HCT116 (cell line): ENCODE measurements around the gene VSIG10. TPM values are rescaled to one million over a fixed set of nuclear protein-coding genes. Genes with fewer than 3 reads are reported as not detected.

Experiments
- ATAC-seq: fragments of 200-7000 bp; cut with Tn5 transposase; 2 replicates; pipeline ENCODE4 v1.9.1; 2020; ENCODE audit warnings: mild to moderate bottlenecking, moderate library complexity
- BruUV-seq: library from RNA; stranded (reverse); fragments of 400-500 nt; replicated peaks from 2 replicates; lab custom pipeline; 2021; lab: Mats Ljungman, UMichigan
- CTCF ChIA-PET: fragments of 300-600 bp; sonication (Branson Sonifier 250); formaldehyde crosslinking; loops from one replicate; lab custom pipeline; 2021; ENCODE audit warnings: antibody characterized with exemption; lab: Charles Lee
- POLR2A ChIA-PET: fragments of 300-600, 350-600 bp; sonication (Branson Sonifier 250); formaldehyde crosslinking; loops from one replicate; lab custom pipeline; 2021; ENCODE audit warnings: antibody characterized with exemption; lab: Charles Lee
- RAD21 ChIA-PET, 2 experiments: fragments of 300-600 bp; sonication (Branson Sonifier 250); formaldehyde crosslinking; loops; one replicate each; lab custom pipeline; 2023; ENCODE audit warnings: low total read pairs in 2 of 2; ENCODE audit not compliant: uncharacterized antibody in 2 of 2, unreplicated experiment in 2 of 2, low non-redundant PET in 1 of 2; lab: Charles Lee
- DNase-seq: peaks from one replicate; pipeline ENCODE4 v3.0.0-alpha.2; 2010; ENCODE audit warnings: low read depth, low spot score
- H2AFZ ChIP-seq: fragments of 200-600 bp; shearing (Covaris generic), sonication (generic); 2 replicates; pipeline ENCODE4 v1.6.1; 2017; ENCODE audit warnings: low read depth, mixed run types, mixed read lengths, antibody characterized with exemption, low read length; ENCODE audit not compliant: poor library complexity, severe bottlenecking
- H3K27ac ChIP-seq: 2 replicates; pipeline ENCODE4 v1.5.1; 2012; ENCODE audit warnings: low read depth, low read length
- H3K27me3 ChIP-seq: fragments of 200-600 bp; sonication (generic); 2 replicates; pipeline ENCODE4 v1.6.1; 2016; ENCODE audit warnings: mixed run types, low read length, mixed read lengths; ENCODE audit not compliant: insufficient read depth
- H3K36me3 ChIP-seq, 2 experiments: fragments of 200-500 bp in 1 of 2; fragments of 200-600 bp in 1 of 2; sonication (Bioruptor generic) in 1 of 2; sonication (generic) in 1 of 2; 2 replicates each; pipeline versions ENCODE4 v1.5.1 to v1.6.1; 2014 to 2016; ENCODE audit warnings: low read length in 2 of 2, inconsistent platforms in 1 of 2, mixed read lengths in 1 of 2, mixed run types in 1 of 2; ENCODE audit not compliant: insufficient read depth in 2 of 2, control insufficient read depth in 1 of 2
- H3K4me1 ChIP-seq, 2 experiments: fragments of 200-600 bp in 1 of 2; sonication (generic) in 1 of 2; 2 replicates each; pipeline versions ENCODE4 v1.5.1 to v1.6.1; 2012 to 2017; ENCODE audit warnings: low read length in 2 of 2, inconsistent platforms in 1 of 2, mild to moderate bottlenecking in 1 of 2, mixed read lengths in 1 of 2, mixed run types in 1 of 2, moderate library complexity in 1 of 2; ENCODE audit not compliant: insufficient read depth in 2 of 2, control insufficient read depth in 1 of 2
- H3K4me2 ChIP-seq: fragments of 200-600 bp; sonication (generic); 2 replicates; pipeline ENCODE4 v1.6.1; 2017; ENCODE audit warnings: mixed run types, low read length, mixed read lengths
- H3K4me3 ChIP-seq, 2 experiments: fragments of 200-600 bp in 1 of 2; sonication (generic) in 1 of 2; replicated peaks in 1 of 2; 2 replicates each; pipeline ENCODE4 v1.5.1; 2011 to 2016; ENCODE audit warnings: low read length in 2 of 2, control low read depth in 1 of 2, low read depth in 1 of 2, mild to moderate bottlenecking in 1 of 2, mixed read lengths in 1 of 2, mixed run types in 1 of 2
- H3K79me2 ChIP-seq: fragments of 200-600 bp; sonication (generic); 2 replicates; pipeline ENCODE4 v1.6.1; 2017; ENCODE audit warnings: mild to moderate bottlenecking, mixed run types, low read length, moderate library complexity, mixed read lengths; ENCODE audit not compliant: insufficient read depth
- H3K9ac ChIP-seq: fragments of 200-600 bp; sonication (generic); 2 replicates; pipeline ENCODE4 v1.6.1; 2016; ENCODE audit warnings: low read length, mixed read lengths
- H3K9me2 ChIP-seq: fragments of 200-600 bp; sonication (generic), shearing (Covaris generic); 2 replicates; pipeline ENCODE4 v1.6.1; 2017; ENCODE audit warnings: mixed run types, mild to moderate bottlenecking, moderate library complexity; ENCODE audit not compliant: insufficient read depth
- H3K9me3 ChIP-seq, 2 experiments: fragments of 200-500 bp in 1 of 2; fragments of 200-600 bp in 1 of 2; sonication (Bioruptor generic) in 1 of 2; sonication (generic) in 1 of 2; 2 replicates each; pipeline ENCODE4 v1.6.1; 2014 to 2017; ENCODE audit warnings: low read length in 2 of 2, mixed read lengths in 2 of 2, inconsistent platforms in 1 of 2, low read depth in 1 of 2, mild to moderate bottlenecking in 1 of 2, mixed run types in 1 of 2, moderate library complexity in 1 of 2; ENCODE audit not compliant: control insufficient read depth in 1 of 2, insufficient read depth in 1 of 2
- H4K20me1 ChIP-seq: fragments of 200-600 bp; sonication (generic), shearing (Covaris generic); 2 replicates; pipeline ENCODE4 v1.6.1; 2017; ENCODE audit warnings: mixed run types, mild to moderate bottlenecking, moderate library complexity; ENCODE audit not compliant: insufficient read depth
- CBX3 ChIP-seq: IDR thresholded peaks from 2 replicates; pipeline ENCODE4 v1.6.1; 2012; ENCODE audit warnings: low read depth
- CEBPB ChIP-seq: IDR thresholded peaks from 2 replicates; pipeline ENCODE4 v1.6.1; 2012; ENCODE audit warnings: low read depth
- EGR1 ChIP-seq: IDR thresholded peaks from 2 replicates; pipeline ENCODE4 v1.6.1; 2012; ENCODE audit warnings: low read depth
- ELF1 ChIP-seq: IDR thresholded peaks from 2 replicates; pipeline ENCODE4 v1.6.1; 2012; ENCODE audit warnings: low read depth, borderline replicate concordance
- EZH2phosphoT487 ChIP-seq: fragments of 200-600 bp; IDR thresholded peaks from 2 replicates; pipeline ENCODE4 v1.6.1; 2018; ENCODE audit warnings: antibody characterized with exemption, borderline replicate concordance
- FOSL1 ChIP-seq: IDR thresholded peaks from 2 replicates; pipeline ENCODE4 v1.6.1; 2012; ENCODE audit warnings: low read depth
- POLR2A ChIP-seq: IDR thresholded peaks from 2 replicates; pipeline ENCODE4 v1.7.0; 2011; ENCODE audit warnings: borderline replicate concordance; ENCODE audit not compliant: insufficient read depth, insufficient read length; ENCODE audit errors: extremely low read depth
- RAD21 ChIP-seq: IDR thresholded peaks from 2 replicates; pipeline ENCODE4 v1.6.1; 2012; ENCODE audit warnings: low read depth, mild to moderate bottlenecking
- SIN3A ChIP-seq: IDR thresholded peaks from 2 replicates; pipeline ENCODE4 v1.6.1; 2012; ENCODE audit warnings: low read depth
- SRF ChIP-seq: IDR thresholded peaks from 2 replicates; pipeline ENCODE4 v1.6.1; 2012; ENCODE audit warnings: low read depth
- TCF7L2 ChIP-seq: IDR thresholded peaks from 2 replicates; pipeline ENCODE4 v1.7.0; 2011; ENCODE audit warnings: borderline replicate concordance, inconsistent platforms; ENCODE audit not compliant: insufficient read depth, insufficient read length; ENCODE audit errors: extremely low read depth
- ZFX ChIP-seq: fragments of 450-650 bp; IDR thresholded peaks from 2 replicates; pipeline ENCODE4 v1.6.1; 2017
- ZNF274 ChIP-seq: fragments of 200-500 bp; sonication (Bioruptor generic); IDR thresholded peaks from 2 replicates; pipeline ENCODE4 v1.6.1; 2014; ENCODE audit warnings: mild to moderate bottlenecking, low read depth, low read length, inconsistent platforms
- intact Hi-C: fragments of 100-400 bp; cut with micrococcal nuclease; formaldehyde crosslinking; loops from 2 replicates; pipeline ENCODE4 v1.10.0; 2022
- total RNA-seq: library from RNA; stranded (reverse); gene quantifications from one replicate; pipeline ENCODE4 v1.2.1, GENCODE V29; 2021; ENCODE audit not compliant: unreplicated experiment
- TF ChIP-seq, protein P1 (sequence below): IDR thresholded peaks from 2 replicates; pipeline ENCODE4 v1.6.1; 2012
- TF ChIP-seq, protein P2 (sequence below), 3 experiments: fragments of 200-600 bp in 1 of 3; sonication (generic) in 1 of 3; IDR thresholded peaks in 2 of 3; conservative IDR thresholded peaks in 1 of 3; 2 replicates each; pipeline ENCODE4 v1.5.1; 2012 to 2017; ENCODE audit warnings: low read depth in 2 of 3, low read length in 2 of 3, antibody characterized with exemption in 1 of 3, borderline replicate concordance in 1 of 3, control low read depth in 1 of 3, mild to moderate bottlenecking in 1 of 3, mixed read lengths in 1 of 3, mixed run types in 1 of 3, moderate library complexity in 1 of 3; ENCODE audit not compliant: insufficient read depth in 1 of 3
- TF ChIP-seq, protein P3 (sequence below): IDR thresholded peaks from 2 replicates; pipeline ENCODE4 v1.6.1; 2011; ENCODE audit warnings: mild to moderate bottlenecking, low read length, moderate library complexity; ENCODE audit not compliant: insufficient replicate concordance; ENCODE audit errors: extremely low read depth

VSIG10 gene
- total RNA-seq, 1 experiment from 2014 or later: 42.6 TPM

DNA sequence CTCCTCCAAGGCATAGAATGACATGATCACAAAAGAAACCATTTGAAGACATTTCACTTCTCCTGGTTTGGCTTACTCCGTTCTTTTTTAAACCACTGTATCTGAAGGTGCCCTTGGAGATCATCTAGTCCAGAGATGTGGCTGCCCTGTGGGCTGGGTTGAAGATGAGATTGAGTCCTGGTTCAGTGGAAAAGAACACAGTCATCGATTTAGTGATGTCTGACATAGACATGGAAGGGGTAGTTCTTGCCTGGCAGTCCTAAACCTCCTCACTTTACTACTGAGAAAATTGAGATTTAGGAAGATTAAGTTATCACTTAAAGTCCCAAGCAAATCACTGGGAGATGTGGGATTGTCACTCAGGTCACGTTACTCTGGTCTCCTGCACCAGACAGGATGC, 2.8 kb downstream of the VSIG10 start:
- TF ChIP-seq ELF1 (no peak), SIN3A (no peak), EGR1 (no peak), RAD21 (no peak), ZFX (no peak), TCF7L2 (no peak), FOSL1 (no peak), SRF (no peak), CEBPB (no peak), EZH2phosphoT487 (no peak), POLR2A (no peak), ZNF274 (no peak), CBX3 (no peak)
- TF ChIP-seq, protein P1, sequence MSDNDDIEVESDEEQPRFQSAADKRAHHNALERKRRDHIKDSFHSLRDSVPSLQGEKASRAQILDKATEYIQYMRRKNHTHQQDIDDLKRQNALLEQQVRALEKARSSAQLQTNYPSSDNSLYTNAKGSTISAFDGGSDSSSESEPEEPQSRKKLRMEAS: no peak
- TF ChIP-seq, protein P2, sequence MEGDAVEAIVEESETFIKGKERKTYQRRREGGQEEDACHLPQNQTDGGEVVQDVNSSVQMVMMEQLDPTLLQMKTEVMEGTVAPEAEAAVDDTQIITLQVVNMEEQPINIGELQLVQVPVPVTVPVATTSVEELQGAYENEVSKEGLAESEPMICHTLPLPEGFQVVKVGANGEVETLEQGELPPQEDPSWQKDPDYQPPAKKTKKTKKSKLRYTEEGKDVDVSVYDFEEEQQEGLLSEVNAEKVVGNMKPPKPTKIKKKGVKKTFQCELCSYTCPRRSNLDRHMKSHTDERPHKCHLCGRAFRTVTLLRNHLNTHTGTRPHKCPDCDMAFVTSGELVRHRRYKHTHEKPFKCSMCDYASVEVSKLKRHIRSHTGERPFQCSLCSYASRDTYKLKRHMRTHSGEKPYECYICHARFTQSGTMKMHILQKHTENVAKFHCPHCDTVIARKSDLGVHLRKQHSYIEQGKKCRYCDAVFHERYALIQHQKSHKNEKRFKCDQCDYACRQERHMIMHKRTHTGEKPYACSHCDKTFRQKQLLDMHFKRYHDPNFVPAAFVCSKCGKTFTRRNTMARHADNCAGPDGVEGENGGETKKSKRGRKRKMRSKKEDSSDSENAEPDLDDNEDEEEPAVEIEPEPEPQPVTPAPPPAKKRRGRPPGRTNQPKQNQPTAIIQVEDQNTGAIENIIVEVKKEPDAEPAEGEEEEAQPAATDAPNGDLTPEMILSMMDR (IDR thresholded peaks at IDR 0.05 in 2 of 3, conservative IDR thresholded peaks at IDR 0.05 in 1 of 3; ENCODE audit: borderline replicate concordance in 1 of 3, insufficient read depth in 1 of 3, low read depth in 2 of 3, low read length in 2 of 3): no peak
- TF ChIP-seq, protein P3, sequence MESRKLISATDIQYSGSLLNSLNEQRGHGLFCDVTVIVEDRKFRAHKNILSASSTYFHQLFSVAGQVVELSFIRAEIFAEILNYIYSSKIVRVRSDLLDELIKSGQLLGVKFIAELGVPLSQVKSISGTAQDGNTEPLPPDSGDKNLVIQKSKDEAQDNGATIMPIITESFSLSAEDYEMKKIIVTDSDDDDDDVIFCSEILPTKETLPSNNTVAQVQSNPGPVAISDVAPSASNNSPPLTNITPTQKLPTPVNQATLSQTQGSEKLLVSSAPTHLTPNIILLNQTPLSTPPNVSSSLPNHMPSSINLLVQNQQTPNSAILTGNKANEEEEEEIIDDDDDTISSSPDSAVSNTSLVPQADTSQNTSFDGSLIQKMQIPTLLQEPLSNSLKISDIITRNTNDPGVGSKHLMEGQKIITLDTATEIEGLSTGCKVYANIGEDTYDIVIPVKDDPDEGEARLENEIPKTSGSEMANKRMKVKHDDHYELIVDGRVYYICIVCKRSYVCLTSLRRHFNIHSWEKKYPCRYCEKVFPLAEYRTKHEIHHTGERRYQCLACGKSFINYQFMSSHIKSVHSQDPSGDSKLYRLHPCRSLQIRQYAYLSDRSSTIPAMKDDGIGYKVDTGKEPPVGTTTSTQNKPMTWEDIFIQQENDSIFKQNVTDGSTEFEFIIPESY: no peak
- no peaks in the 10 kb centered on the region for H4K20me1 ChIP-seq
- no TSS peak for BruUV-seq
- H3K9me2 ChIP-seq: no peaks in the 10 kb centered on the region
- no peak overlapping the region for H2AFZ ChIP-seq
- H3K4me1 ChIP-seq: peaks cover 36 to 49% of the 10 kb centered on the region in 2 experiments
- no peak overlapping the region for H3K4me2 ChIP-seq
- intact Hi-C loops: loop anchor here (5.0 kb wide), 1 partner anchor 39 kb away; the partner anchor contains the start of gene WSB2
- no peak overlapping the region for H3K27ac ChIP-seq
- ChIA-PET CTCF (interaction anchor here (1.9 kb wide), 1 partner anchor 20 kb away, joined by 7 read pairs; no protein-coding TSS in a partner anchor), POLR2A (no interaction called here), RAD21 (no interaction called here)
- no peaks in the 10 kb centered on the region for H3K27me3 ChIP-seq
- H3K4me3 ChIP-seq: no peak overlapping the region
- H3K36me3 ChIP-seq: no peaks in the 10 kb centered on the region
- no peaks in the 10 kb centered on the region for H3K79me2 ChIP-seq
- ATAC-seq: no peak
- no peak for DNase-seq
- H3K9me3 ChIP-seq: no peaks in the 10 kb centered on the region
- H3K9ac ChIP-seq: no peak overlapping the region
